Bronchial epithelial cell (primary cell): ENCODE measurements around the gene FAM81A. TPM values are rescaled to one million over a fixed set of nuclear protein-coding genes. Genes with fewer than 3 reads are reported as not detected.

Source experiments
- DNase-seq: peaks from one replicate; pipeline ENCODE4 v3.0.0-alpha.2; 2010; ENCODE audit warnings: low read depth
- FAIRE-seq: peaks from 2 replicates; lab custom pipeline; 2011; peaks lifted over from hg19 to GRCh38; lab: Jason Lieb, UNC
- H3K27me3 ChIP-seq: 2 replicates; pipeline ENCODE4 v1.5.1; 2011; ENCODE audit warnings: low read length; ENCODE audit not compliant: control insufficient read depth, insufficient read depth
- H3K36me3 ChIP-seq: 2 replicates; pipeline ENCODE4 v1.5.1; 2011; ENCODE audit warnings: low read length; ENCODE audit not compliant: control insufficient read depth, insufficient read depth
- H3K4me3 ChIP-seq: 2 replicates; pipeline ENCODE4 v1.5.1; 2011; ENCODE audit warnings: mild to moderate bottlenecking, low read depth, low read length, control low read depth
- CTCF ChIP-seq: IDR thresholded peaks from 2 replicates; pipeline ENCODE4 v1.5.1; 2011; ENCODE audit warnings: mild to moderate bottlenecking, moderate library complexity, low read length, control low read depth, inconsistent platforms; ENCODE audit not compliant: insufficient read depth, severe bottlenecking
- total RNA-seq: library from RNA; depleted of rRNA; stranded (reverse); fragments of >200 nt; gene quantifications from 2 replicates; pipeline ENCODE4 v1.2.1, GENCODE V29; 2014

The FAM81A gene
- total RNA-seq, 1 donor from 2014 or later: 0.26 TPM

GRCh38 chr15:59443341-59444072 is 5.5 kb downstream of the FAM81A start:
- Histone ChIP-seq H3K36me3 (no peaks in the 10 kb centered on the region), H3K4me3 (no peak overlapping the region), H3K27me3 (peaks cover under 1% of the 10 kb centered on the region)
- no peak for FAIRE-seq
- TF ChIP-seq CTCF: no peak
- DNase-seq: no peak

DNA sequence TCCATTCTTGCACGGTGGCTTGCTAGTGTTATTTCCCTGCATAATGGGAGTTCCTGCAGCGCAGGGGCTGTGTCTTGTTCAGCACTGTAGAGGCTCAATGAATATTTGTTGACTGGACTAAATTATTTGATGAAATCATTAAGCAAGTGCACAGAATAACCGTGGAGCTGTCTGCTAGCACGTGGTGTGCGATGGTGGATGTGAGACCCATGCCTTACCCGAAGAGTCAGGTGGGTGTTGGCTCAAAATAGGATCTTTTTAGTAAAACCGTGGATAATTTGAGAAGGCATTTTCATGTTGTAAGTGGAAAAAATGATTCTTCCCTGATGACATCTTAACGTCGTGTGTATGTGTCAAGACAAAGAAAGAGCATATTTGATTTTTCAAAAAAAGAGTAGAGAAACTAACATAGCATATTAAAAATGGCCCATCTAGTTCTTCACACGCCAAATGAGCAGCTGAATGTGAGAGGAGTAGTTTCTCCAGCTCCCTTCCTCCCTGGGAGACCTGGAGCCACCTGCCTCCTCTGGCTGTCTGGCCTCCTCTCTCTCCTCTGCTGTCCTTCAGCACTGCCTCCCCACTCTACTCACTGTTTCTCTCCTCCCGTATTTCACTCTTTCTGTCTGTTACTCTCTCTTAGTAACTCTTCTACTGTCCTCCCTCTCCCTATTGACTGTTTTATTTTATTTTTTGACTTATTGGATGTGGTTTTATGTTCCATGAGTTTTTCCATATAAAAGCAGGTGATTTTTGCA is 6.3 kb downstream of the FAM81A start:
- FAIRE-seq: no peak
- no peak for TF ChIP-seq CTCF
- Histone ChIP-seq H3K4me3 (no peak overlapping the region), H3K36me3 (no peaks in the 10 kb centered on the region), H3K27me3 (no peaks in the 10 kb centered on the region)
- no peak for DNase-seq

GRCh38 chr15:59444980-59445545 is 7.1 kb downstream of the FAM81A start:
- no peak overlapping the region for H3K4me3 ChIP-seq
- no peak for FAIRE-seq
- no peak for DNase-seq
- H3K27me3 ChIP-seq: no peaks in the 10 kb centered on the region
- no peaks in the 10 kb centered on the region for H3K36me3 ChIP-seq
- TF ChIP-seq CTCF: no peak

- TF ChIP-seq CTCF: no peak
- FAIRE-seq (no peak), DNase-seq (no peak)
- H3K4me3 ChIP-seq: no peak overlapping the region
- H3K36me3 ChIP-seq: no peaks in the 10 kb centered on the region
- no peaks in the 10 kb centered on the region for H3K27me3 ChIP-seq
Measured at GRCh38 chr15:59446232-59446957, 8.4 kb downstream of the FAM81A start.

DNA sequence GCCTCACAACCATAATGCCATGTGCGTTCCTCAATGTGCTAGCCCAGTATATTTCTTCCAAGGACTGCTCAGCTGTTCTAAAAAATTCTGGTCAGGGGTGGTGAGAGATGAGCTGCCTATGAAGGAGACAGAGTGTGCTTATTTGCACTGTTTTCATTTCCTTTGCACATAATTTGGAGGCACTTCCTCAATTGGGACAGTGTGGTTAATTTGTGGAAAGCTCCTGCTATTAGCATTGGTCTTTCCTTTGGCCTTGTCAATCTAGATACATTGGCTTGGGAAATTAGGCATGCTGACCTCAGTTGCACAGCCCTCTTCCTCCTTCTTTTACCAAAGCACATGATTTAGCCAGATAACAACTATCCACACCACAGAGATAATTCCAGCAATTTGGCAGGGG is 9.4 kb downstream of the FAM81A start:
- no peak for DNase-seq
- H3K4me3 ChIP-seq: no peak overlapping the region
- H3K27me3 ChIP-seq: no peaks in the 10 kb centered on the region
- H3K36me3 ChIP-seq: no peaks in the 10 kb centered on the region
- FAIRE-seq: no peak
- no peak for TF ChIP-seq CTCF
